Activated CD4-positive, alpha-beta memory T cell treated with anti-CD3 and anti-CD28 coated beads, Interleukin-2, amount 10 ng/mL, durations not matched to agents 7 days and 5 days (primary cell): ENCODE measurements around the gene SLC5A2. TPM values are rescaled to one million over a fixed set of nuclear protein-coding genes. Genes with fewer than 3 reads are reported as not detected.

Source experiments
- CTCF ChIA-PET: fragments of 350-600 bp; sonication (Branson Sonifier 250); formaldehyde crosslinking; loops from one replicate; lab custom pipeline; 2021; ENCODE audit warnings: antibody characterized with exemption, inconsistent platforms; lab: Charles Lee
- POLR2A ChIA-PET: fragments of 350-600 bp; sonication (Branson Sonifier 250); formaldehyde crosslinking; loops from one replicate; lab custom pipeline; 2021; ENCODE audit warnings: antibody characterized with exemption; lab: Charles Lee
- DNase-seq: peaks from one replicate; pipeline ENCODE4 v3.0.0-alpha.2; 2020
- H3K27ac Mint-ChIP-seq: one replicate; pipeline ENCODE4 v1.8.0; 2021; ENCODE audit warnings: mild to moderate bottlenecking, mixed read lengths
- H3K27me3 Mint-ChIP-seq: one replicate; pipeline ENCODE4 v1.8.0; 2021; ENCODE audit warnings: mixed read lengths
- H3K36me3 Mint-ChIP-seq: one replicate; pipeline ENCODE4 v1.8.0; 2021; ENCODE audit warnings: low read depth, mixed read lengths
- H3K4me1 Mint-ChIP-seq: one replicate; pipeline ENCODE4 v1.8.0; 2021; ENCODE audit warnings: mixed read lengths
- H3K4me3 Mint-ChIP-seq: one replicate; pipeline ENCODE4 v1.8.0; 2021; ENCODE audit warnings: mild to moderate bottlenecking, mixed read lengths
- H3K9me3 Mint-ChIP-seq: one replicate; pipeline ENCODE4 v1.8.0; 2021; ENCODE audit warnings: mixed read lengths
- total RNA-seq, 2 experiments: library from RNA; stranded (reverse); gene quantifications; one replicate each; pipeline ENCODE4 v1.2.3, GENCODE V29; 2021

SLC5A2 gene
- total RNA-seq, 2 experiments from 2014 or later = 0.25 to 0.30 TPM

DNA sequence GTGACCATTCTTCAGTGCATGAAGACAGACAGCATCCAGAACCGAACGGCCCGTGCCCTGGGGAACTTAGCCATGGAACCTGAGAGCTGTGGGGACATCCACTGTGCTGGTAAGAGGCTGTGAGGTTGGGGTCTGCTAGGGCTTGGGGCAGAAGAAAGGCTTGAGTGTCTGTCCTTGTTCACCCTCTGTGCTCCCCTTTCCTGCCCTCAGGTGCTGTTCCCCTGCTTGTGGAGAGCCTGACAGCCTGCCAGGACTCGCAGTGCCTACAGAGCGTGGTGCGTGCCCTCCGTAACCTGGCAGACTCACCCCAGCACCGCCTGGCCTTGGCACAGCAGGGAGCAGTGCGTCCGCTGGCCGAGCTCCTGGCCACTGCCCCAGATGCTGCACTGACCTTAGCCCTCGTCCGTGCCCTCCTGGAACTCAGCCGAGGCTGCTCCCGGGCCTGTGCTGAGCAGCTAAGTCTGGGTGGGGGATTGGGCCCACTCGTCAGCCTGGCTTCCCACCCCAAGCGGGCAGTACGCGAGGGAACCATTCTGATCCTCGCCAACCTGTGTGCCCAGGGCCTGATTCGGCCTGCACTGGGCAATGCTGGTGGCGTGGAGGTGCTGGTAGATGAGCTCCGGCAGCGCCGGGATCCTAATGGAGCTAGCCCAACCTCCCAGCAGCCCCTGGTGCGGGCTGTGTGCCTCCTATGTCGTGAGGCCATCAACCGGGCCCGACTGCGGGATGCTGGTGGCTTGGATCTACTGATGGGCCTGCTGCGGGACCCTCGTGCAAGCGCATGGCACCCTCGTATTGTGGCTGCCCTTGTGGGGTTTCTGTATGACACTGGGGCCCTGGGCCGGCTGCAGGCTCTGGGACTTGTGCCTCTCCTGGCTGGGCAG is 20.8 kb upstream of the SLC5A2 start:
- ChIA-PET CTCF (interaction anchor here (1.9 to 6.7 kb wide), 2 partner anchors 8 to 407 kb away, joined by 15 to 69 read pairs; partner anchors contain the start of gene TGFB1I1), POLR2A (interaction anchor here (1.1 to 5.2 kb wide), 2 partner anchors 283 to 411 kb away, joined by 3 to 66 read pairs; partner anchors contain the start of genes FUS and ZNF267)
- no peaks in the 10 kb centered on the region for H3K27me3 Mint-ChIP-seq
- H3K36me3 Mint-ChIP-seq = peaks cover 32% of the 10 kb centered on the region
- no peaks in the 10 kb centered on the region for H3K9me3 Mint-ChIP-seq
- H3K4me1 Mint-ChIP-seq = peaks cover 32% of the 10 kb centered on the region
- no peak overlapping the region for H3K27ac Mint-ChIP-seq
- DNase-seq = no peak
- no peak overlapping the region for H3K4me3 Mint-ChIP-seq

GRCh38 chr16:31464348-31464769 is 18.6 kb upstream of the SLC5A2 start:
- no peak for DNase-seq
- POLR2A ChIA-PET = no interaction called here
- Mint-ChIP-seq H3K9me3 (no peaks in the 10 kb centered on the region), H3K27me3 (no peaks in the 10 kb centered on the region), H3K36me3 (peaks cover 26% of the 10 kb centered on the region), H3K4me3 (no peak overlapping the region), H3K27ac (no peak overlapping the region), H3K4me1 (peaks cover 27% of the 10 kb centered on the region)
- CTCF ChIA-PET = no interaction called here

- ChIA-PET CTCF (no interaction called here), POLR2A (no interaction called here)
- Mint-ChIP-seq H3K27ac (no peak overlapping the region), H3K4me1 (peaks cover 27% of the 10 kb centered on the region), H3K4me3 (no peak overlapping the region), H3K36me3 (peaks cover 26% of the 10 kb centered on the region), H3K9me3 (no peaks in the 10 kb centered on the region), H3K27me3 (no peaks in the 10 kb centered on the region)
- no peak for DNase-seq
Measured at GRCh38 chr16:31464781-31465260, 18.1 kb upstream of the SLC5A2 start.

DNA sequence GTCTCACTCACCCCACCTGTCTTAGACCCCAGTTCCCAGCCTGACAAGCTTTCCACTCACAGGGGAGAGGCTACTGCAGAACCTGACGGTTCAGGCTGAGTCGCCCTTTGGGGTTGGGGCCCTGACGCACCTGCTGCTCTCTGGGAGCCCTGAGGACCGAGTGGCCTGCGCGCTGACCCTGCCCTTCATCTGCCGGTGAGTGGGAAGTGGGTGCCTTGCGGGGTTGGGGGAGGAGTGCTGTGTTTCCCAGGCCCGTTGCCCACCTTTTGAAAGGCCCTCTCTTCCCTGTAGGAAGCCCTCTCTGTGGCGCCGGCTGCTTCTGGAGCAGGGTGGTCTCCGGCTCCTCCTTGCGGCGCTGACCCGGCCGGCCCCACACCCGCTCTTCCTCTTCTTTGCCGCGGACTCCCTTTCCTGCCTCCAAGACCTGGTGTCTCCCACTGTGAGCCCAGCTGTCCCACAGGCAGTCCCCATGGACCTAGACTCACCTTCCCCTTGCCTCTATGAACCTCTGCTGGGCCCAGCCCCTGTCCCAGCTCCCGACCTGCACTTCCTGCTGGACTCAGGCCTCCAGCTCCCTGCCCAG is 17.0 kb upstream of the SLC5A2 start:
- CTCF ChIA-PET = no interaction called here
- Mint-ChIP-seq H3K36me3 (peaks cover 26% of the 10 kb centered on the region), H3K9me3 (no peaks in the 10 kb centered on the region), H3K27ac (no peak overlapping the region), H3K27me3 (peaks cover 4% of the 10 kb centered on the region), H3K4me3 (no peak overlapping the region), H3K4me1 (peaks cover 18% of the 10 kb centered on the region)
- POLR2A ChIA-PET = no interaction called here
- no peak for DNase-seq

DNA sequence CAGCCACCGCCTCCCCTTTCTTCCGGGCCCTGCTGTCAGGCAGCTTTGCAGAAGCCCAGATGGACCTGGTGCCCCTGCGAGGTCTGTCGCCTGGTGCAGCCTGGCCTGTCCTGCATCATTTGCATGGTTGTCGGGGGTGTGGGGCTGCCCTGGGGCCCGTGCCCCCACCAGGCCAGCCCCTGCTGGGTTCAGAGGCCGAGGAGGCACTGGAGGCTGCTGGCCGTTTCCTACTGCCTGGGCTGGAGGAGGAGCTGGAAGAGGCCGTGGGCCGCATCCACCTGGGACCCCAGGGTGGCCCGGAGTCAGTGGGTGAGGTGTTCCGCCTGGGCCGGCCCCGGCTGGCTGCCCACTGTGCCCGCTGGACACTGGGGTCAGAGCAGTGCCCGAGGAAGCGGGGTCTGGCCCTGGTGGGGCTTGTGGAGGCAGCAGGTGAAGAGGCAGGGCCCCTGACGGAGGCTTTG is 16.5 kb upstream of the SLC5A2 start:
- CTCF ChIA-PET = no interaction called here

DNA sequence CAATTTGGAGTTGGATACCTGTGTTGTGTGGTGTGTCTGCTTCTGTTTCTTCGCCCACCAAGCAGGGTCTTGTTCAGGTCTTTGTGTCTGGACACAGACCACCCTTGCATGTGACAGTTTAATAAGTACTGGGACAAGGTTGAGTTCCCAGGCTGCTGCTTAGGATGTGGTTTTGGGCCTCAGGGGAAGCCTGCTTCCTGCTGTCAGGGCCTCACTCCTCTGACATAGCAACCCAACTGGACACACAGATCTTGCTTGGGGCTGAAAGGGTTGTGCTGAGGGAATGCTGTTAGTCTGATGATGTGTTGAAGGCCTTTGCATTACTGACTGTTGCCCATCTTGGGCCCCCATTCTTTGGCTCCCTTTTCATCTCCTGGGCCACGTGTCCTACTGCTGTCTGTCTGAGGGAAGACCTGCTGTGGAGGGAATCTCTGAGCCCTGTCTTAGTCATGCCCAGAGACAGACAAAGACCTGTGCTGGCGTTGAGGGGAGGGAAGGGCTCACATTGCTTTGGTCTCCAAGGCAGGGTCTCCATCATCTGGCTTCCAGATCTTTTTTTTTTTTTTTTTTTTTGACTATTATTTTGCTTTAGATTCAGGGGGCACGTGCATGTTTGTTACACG is 15.7 kb upstream of the SLC5A2 start:
- H3K27ac Mint-ChIP-seq = no peak overlapping the region
- POLR2A ChIA-PET = no interaction called here

More for the DNA sequence above, 16.5 kb upstream of the SLC5A2 start:
- no peak for DNase-seq
- peaks cover 26% of the 10 kb centered on the region for H3K36me3 Mint-ChIP-seq
- POLR2A ChIA-PET = no interaction called here
- no peaks in the 10 kb centered on the region for H3K9me3 Mint-ChIP-seq
- no peak overlapping the region for H3K4me3 Mint-ChIP-seq
- H3K27me3 Mint-ChIP-seq = peaks cover 8% of the 10 kb centered on the region
- no peak overlapping the region for H3K27ac Mint-ChIP-seq
- H3K4me1 Mint-ChIP-seq = peaks cover 13% of the 10 kb centered on the region

GRCh38 chr16:31467858-31468257 is 15.1 kb upstream of the SLC5A2 start:
- no peak overlapping the region for H3K27ac Mint-ChIP-seq
- H3K9me3 Mint-ChIP-seq = no peaks in the 10 kb centered on the region
- peaks cover 22% of the 10 kb centered on the region for H3K36me3 Mint-ChIP-seq
- CTCF ChIA-PET = interaction anchor here (1.3 kb wide), 1 partner anchor 9 kb away, joined by 4 read pairs; the partner anchor contains the start of gene ARMC5
- no peak overlapping the region for H3K4me3 Mint-ChIP-seq
- peaks cover 15% of the 10 kb centered on the region for H3K27me3 Mint-ChIP-seq
- peaks cover 18% of the 10 kb centered on the region for H3K4me1 Mint-ChIP-seq
- DNase-seq = no peak
- POLR2A ChIA-PET = no interaction called here

More for the DNA sequence above, 15.7 kb upstream of the SLC5A2 start:
- CTCF ChIA-PET = no interaction called here
- Mint-ChIP-seq H3K4me1 (peaks cover 14% of the 10 kb centered on the region), H3K36me3 (peaks cover 26% of the 10 kb centered on the region), H3K9me3 (no peaks in the 10 kb centered on the region), H3K4me3 (no peak overlapping the region), H3K27me3 (peaks cover 10% of the 10 kb centered on the region)
- no peak for DNase-seq

GRCh38 chr16:31470615-31471014 is 12.3 kb upstream of the SLC5A2 start:
- DNase-seq = no peak
- peaks cover 34% of the 10 kb centered on the region for H3K27me3 Mint-ChIP-seq
- ChIA-PET POLR2A (interaction anchor here (1.6 kb wide), 1 partner anchor 10 kb away, joined by 3 read pairs; no protein-coding TSS in a partner anchor), CTCF (interaction anchor here (3.4 kb wide), 1 partner anchor 10 kb away, joined by 15 read pairs; no protein-coding TSS in a partner anchor)
- H3K9me3 Mint-ChIP-seq = no peaks in the 10 kb centered on the region
- peaks cover 8% of the 10 kb centered on the region for H3K36me3 Mint-ChIP-seq
- no peak overlapping the region for H3K27ac Mint-ChIP-seq
- H3K4me3 Mint-ChIP-seq = no peak overlapping the region
- H3K4me1 Mint-ChIP-seq = peaks cover 18% of the 10 kb centered on the region

GRCh38 chr16:31471241-31471874 is 11.6 kb upstream of the SLC5A2 start:
- DNase-seq = no peak
- peaks cover 37% of the 10 kb centered on the region for H3K27me3 Mint-ChIP-seq
- no peak overlapping the region for H3K27ac Mint-ChIP-seq
- CTCF ChIA-PET = interaction anchor here (3.4 kb wide), 1 partner anchor 10 kb away, joined by 15 read pairs; no protein-coding TSS in a partner anchor
- peaks cover 4% of the 10 kb centered on the region for H3K36me3 Mint-ChIP-seq
- POLR2A ChIA-PET = interaction anchor here (1.6 kb wide), 1 partner anchor 11 kb away, joined by 3 read pairs; no protein-coding TSS in a partner anchor
- H3K4me3 Mint-ChIP-seq = no peak overlapping the region
- H3K9me3 Mint-ChIP-seq = no peaks in the 10 kb centered on the region
- peaks cover 21% of the 10 kb centered on the region for H3K4me1 Mint-ChIP-seq

- Mint-ChIP-seq H3K4me3 (peak within 1 kb of the TSS; percentile 35), H3K9me3 (no peaks in the 10 kb centered on the region), H3K27ac (no peak within 1 kb of the TSS), H3K27me3 (peaks cover 42% of the 10 kb centered on the region), H3K4me1 (peaks cover 21% of the 10 kb centered on the region), H3K36me3 (no peaks in the 10 kb centered on the region)
- CTCF ChIA-PET = interaction anchor here (3.4 kb wide), 1 partner anchor 11 kb away, joined by 15 read pairs; no protein-coding TSS in a partner anchor
- POLR2A ChIA-PET = interaction anchor here (1.6 kb wide), 1 partner anchor 12 kb away, joined by 3 read pairs; no protein-coding TSS in a partner anchor
- DNase-seq = no peak
Measured at GRCh38 chr16:31471875-31472708, 10.8 kb upstream of the SLC5A2 start, which contains the start of gene TGFB1I1. TGFB1I1 (plus strand) TSS chr16:31472152; CDS start chr16:31472189, 37 bp downstream.

DNA sequence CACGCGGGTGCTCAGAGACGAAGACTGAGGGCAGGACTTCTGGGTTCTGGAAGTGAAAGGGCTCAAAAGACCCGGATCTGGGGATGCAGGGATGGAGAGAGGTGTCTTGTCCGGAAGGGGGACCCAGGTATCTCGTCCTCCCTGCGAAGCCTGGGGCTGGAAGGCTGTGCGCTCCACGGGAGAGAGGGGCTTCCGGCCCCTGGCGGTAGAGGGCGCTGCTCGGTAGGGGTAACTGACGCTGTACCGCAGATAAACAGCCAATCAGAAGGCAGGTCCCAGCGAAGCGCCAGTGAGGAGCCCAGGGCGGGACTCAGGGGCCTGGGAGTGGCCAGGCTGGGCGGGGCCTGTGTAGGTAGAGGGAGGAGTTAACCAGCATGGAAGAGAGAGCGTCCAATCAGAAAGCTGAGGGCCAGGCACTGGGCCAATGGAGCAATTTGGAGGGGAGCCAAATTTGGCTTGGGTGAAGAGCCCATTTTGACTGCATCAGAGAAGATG is 10.2 kb upstream of the SLC5A2 start:
- ChIA-PET POLR2A (no interaction called here), CTCF (no interaction called here)
- Mint-ChIP-seq H3K27ac (no peak overlapping the region), H3K9me3 (no peaks in the 10 kb centered on the region), H3K27me3 (peaks cover 42% of the 10 kb centered on the region), H3K4me3 (peak overlapping the region; percentile 35), H3K4me1 (peaks cover 21% of the 10 kb centered on the region), H3K36me3 (no peaks in the 10 kb centered on the region)
- DNase-seq = peak; percentile 45
